ENCODE measurements around the gene GMPR2. TPM values are rescaled to one million over a fixed set of nuclear protein-coding genes. Genes with fewer than 3 reads are reported as not detected.

The GMPR2 gene
- total and polyA plus RNA-seq, 2 experiments from 2014 or later = 69.6 to 83.4 TPM

DNA sequence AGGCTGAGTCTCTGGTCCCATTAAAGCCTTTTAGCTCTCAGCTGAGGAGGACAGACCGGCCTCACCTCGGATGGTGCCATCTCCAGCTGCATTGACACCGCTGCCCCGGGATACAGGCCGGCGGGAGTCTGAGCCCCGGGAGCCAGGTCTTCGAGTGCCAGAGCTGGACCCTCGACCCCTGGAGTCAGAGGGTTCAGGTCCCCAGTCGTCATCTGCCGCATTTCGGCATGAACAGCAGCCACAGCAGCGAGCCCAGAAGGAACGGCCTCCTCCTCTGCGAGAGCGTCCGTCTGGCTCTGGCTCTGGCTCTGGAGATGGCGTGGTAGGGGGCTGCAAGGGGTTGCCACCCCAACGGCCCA lies 29.2 kb downstream of the GMPR2 start:
- Histone ChIP-seq H3K36me3 (replicated peaks; ENCODE audit: insufficient read depth, low read depth) (no peaks in the 10 kb centered on the region), H2AFZ (no peak overlapping the region), H3K9me3 (ENCODE audit: low read depth) (no peaks in the 10 kb centered on the region), H3K79me2 (no peaks in the 10 kb centered on the region), H3K4me3 (no peak overlapping the region), H3K9me2 (replicated peaks; ENCODE audit: insufficient read depth) (no peaks in the 10 kb centered on the region), H3K4me2 (no peak overlapping the region), H3K4me1 (ENCODE audit: insufficient read depth) (no peaks in the 10 kb centered on the region), H3K27ac (no peak overlapping the region), H4K20me1 (ENCODE audit: insufficient read depth, poor library complexity, severe bottlenecking) (no peaks in the 10 kb centered on the region), H3K27me3 (no peaks in the 10 kb centered on the region)
- TF ChIP-seq EZH2phosphoT487 (IDR thresholded peaks at IDR 0.05; ENCODE audit: low read depth, severe bottlenecking, unreplicated experiment) (no peak), EZH2 (IDR thresholded peaks at IDR 0.05; ENCODE audit: borderline replicate concordance) (no peak)
- TF ChIP-seq, protein P1, sequence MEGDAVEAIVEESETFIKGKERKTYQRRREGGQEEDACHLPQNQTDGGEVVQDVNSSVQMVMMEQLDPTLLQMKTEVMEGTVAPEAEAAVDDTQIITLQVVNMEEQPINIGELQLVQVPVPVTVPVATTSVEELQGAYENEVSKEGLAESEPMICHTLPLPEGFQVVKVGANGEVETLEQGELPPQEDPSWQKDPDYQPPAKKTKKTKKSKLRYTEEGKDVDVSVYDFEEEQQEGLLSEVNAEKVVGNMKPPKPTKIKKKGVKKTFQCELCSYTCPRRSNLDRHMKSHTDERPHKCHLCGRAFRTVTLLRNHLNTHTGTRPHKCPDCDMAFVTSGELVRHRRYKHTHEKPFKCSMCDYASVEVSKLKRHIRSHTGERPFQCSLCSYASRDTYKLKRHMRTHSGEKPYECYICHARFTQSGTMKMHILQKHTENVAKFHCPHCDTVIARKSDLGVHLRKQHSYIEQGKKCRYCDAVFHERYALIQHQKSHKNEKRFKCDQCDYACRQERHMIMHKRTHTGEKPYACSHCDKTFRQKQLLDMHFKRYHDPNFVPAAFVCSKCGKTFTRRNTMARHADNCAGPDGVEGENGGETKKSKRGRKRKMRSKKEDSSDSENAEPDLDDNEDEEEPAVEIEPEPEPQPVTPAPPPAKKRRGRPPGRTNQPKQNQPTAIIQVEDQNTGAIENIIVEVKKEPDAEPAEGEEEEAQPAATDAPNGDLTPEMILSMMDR (IDR thresholded peaks at IDR 0.05; ENCODE audit: poor library complexity) = no peak
- WGBS (ENCODE audit: low lambda C conversion rate, missing lambda C conversion rate) = 96% methylated on average over 19 of the region's 19 CpGs
- DNase-seq (ENCODE audit: low spot score) = no peak

- TF ChIP-seq, protein P1 (IDR thresholded peaks at IDR 0.05; ENCODE audit: poor library complexity) = no peak
- no peak for TF ChIP-seq EZH2phosphoT487 (IDR thresholded peaks at IDR 0.05; ENCODE audit: low read depth, severe bottlenecking, unreplicated experiment)
- no peak for TF ChIP-seq EZH2 (IDR thresholded peaks at IDR 0.05; ENCODE audit: borderline replicate concordance)
- no peak within 1 kb of the TSS for H3K4me2 ChIP-seq
- no peaks in the 10 kb centered on the region for H3K9me3 ChIP-seq (ENCODE audit: low read depth)
- no peaks in the 10 kb centered on the region for H3K4me1 ChIP-seq (ENCODE audit: insufficient read depth)
- DNase-seq (ENCODE audit: low spot score) = no peak
- no peaks in the 10 kb centered on the region for H3K9me2 ChIP-seq (replicated peaks; ENCODE audit: insufficient read depth)
- no peaks in the 10 kb centered on the region for H4K20me1 ChIP-seq (ENCODE audit: insufficient read depth, poor library complexity, severe bottlenecking)
- no peaks in the 10 kb centered on the region for H3K79me2 ChIP-seq
- H3K27ac ChIP-seq = no peak within 1 kb of the TSS
- no peaks in the 10 kb centered on the region for H3K27me3 ChIP-seq
- 67% methylated on average over 11 of the region's 14 CpGs for WGBS (ENCODE audit: low lambda C conversion rate, missing lambda C conversion rate)
- H3K4me3 ChIP-seq = no peak within 1 kb of the TSS
- H3K36me3 ChIP-seq (replicated peaks; ENCODE audit: insufficient read depth, low read depth) = no peaks in the 10 kb centered on the region
- H2AFZ ChIP-seq = no peak within 1 kb of the TSS
These were observed 30.3 kb downstream of the GMPR2 start, which contains the start of gene TGM1 for GRCh38 chr14:24262821-24263733. Gene TGM1, minus strand, starts transcription at chr14:24263177. Its CDS starts 825 bp downstream, at chr14:24262352.

DNA sequence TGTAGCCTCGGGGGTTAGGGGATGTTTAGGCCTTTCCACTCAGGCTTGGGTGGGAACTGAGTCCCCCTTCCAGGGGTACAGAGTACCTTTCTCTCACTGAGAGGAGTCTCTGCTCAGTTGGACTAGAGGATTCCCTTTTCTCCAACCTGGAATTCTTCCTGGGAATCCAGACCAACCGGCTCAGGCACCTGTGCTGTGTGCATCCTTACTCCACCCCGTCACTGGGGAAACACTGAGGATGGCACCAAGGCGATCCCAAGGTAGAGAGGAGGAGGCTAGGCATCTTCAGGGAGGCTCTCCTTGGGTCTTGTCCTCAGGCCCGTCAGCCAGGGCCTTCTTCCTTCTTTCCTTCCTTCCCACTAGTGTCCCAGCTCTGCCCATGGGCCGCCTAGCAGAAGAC lies 31.1 kb downstream of the GMPR2 start:
- TF ChIP-seq, protein P1 (IDR thresholded peaks at IDR 0.05; ENCODE audit: poor library complexity) = no peak
- TF ChIP-seq EZH2 (IDR thresholded peaks at IDR 0.05; ENCODE audit: borderline replicate concordance) (no peak), EZH2phosphoT487 (IDR thresholded peaks at IDR 0.05; ENCODE audit: low read depth, severe bottlenecking, unreplicated experiment) (no peak)
- no peak overlapping the region for H2AFZ ChIP-seq
- H3K9me2 ChIP-seq (replicated peaks; ENCODE audit: insufficient read depth) = no peaks in the 10 kb centered on the region
- no peaks in the 10 kb centered on the region for H3K4me1 ChIP-seq (ENCODE audit: insufficient read depth)
- no peaks in the 10 kb centered on the region for H3K27me3 ChIP-seq
- no peaks in the 10 kb centered on the region for H3K9me3 ChIP-seq (ENCODE audit: low read depth)
- no peak overlapping the region for H3K27ac ChIP-seq
- H3K36me3 ChIP-seq (replicated peaks; ENCODE audit: insufficient read depth, low read depth) = no peaks in the 10 kb centered on the region
- H3K4me2 ChIP-seq = no peak overlapping the region
- no peaks in the 10 kb centered on the region for H4K20me1 ChIP-seq (ENCODE audit: insufficient read depth, poor library complexity, severe bottlenecking)
- no peaks in the 10 kb centered on the region for H3K79me2 ChIP-seq
- DNase-seq (ENCODE audit: low spot score) = no peak
- 77% methylated on average over 6 of the region's 6 CpGs for WGBS (ENCODE audit: low lambda C conversion rate, missing lambda C conversion rate)
- no peak overlapping the region for H3K4me3 ChIP-seq

Data from hepatocyte (in vitro differentiated cells).